ENCODE measurements around the gene RAET1G.

Gene RAET1G

GRCh38 chr6:149936743-149937142, 13.8 kb upstream of the RAET1G start:
- DNase-seq, result no peak
- Histone ChIP-seq H3K9me3 (replicated peaks; ENCODE audit: insufficient read depth, low read length) (no peaks in the 10 kb centered on the region), H3K4me3 (ENCODE audit: low read length) (no peak overlapping the region), H3K36me3 (replicated peaks; ENCODE audit: insufficient read depth, low read length) (no peaks in the 10 kb centered on the region), H3K4me2 (ENCODE audit: low read depth, low read length) (no peak overlapping the region), H3K9me2 (replicated peaks; ENCODE audit: insufficient read depth, low read length) (no peaks in the 10 kb centered on the region), H2AFZ (ENCODE audit: low read length) (no peak overlapping the region), H3K4me1 (ENCODE audit: low read length) (0 out of 2 replicates have a peak, but pooled peaks cover 8% of the 10 kb centered on the region), H3K9ac (ENCODE audit: low read length) (no peak overlapping the region), H4K20me1 (ENCODE audit: insufficient read depth, low read length) (no peaks in the 10 kb centered on the region), H3F3A (ENCODE audit: insufficient read depth, low read length) (no peaks in the 10 kb centered on the region), H3K27ac (ENCODE audit: low read length) (no peak overlapping the region), H3K27me3 (replicated peaks; ENCODE audit: insufficient read depth, low read length) (peaks cover 75% of the 10 kb centered on the region), H3K79me2 (ENCODE audit: low read length) (no peaks in the 10 kb centered on the region)
- TF ChIP-seq EZH2 (optimal IDR thresholded peaks at IDR 0.05; ENCODE audit: low read depth, low read length) (no peak), EZH2phosphoT487 (IDR thresholded peaks at IDR 0.05; ENCODE audit: low read length) (no peak)
- TF ChIP-seq, protein P1, sequence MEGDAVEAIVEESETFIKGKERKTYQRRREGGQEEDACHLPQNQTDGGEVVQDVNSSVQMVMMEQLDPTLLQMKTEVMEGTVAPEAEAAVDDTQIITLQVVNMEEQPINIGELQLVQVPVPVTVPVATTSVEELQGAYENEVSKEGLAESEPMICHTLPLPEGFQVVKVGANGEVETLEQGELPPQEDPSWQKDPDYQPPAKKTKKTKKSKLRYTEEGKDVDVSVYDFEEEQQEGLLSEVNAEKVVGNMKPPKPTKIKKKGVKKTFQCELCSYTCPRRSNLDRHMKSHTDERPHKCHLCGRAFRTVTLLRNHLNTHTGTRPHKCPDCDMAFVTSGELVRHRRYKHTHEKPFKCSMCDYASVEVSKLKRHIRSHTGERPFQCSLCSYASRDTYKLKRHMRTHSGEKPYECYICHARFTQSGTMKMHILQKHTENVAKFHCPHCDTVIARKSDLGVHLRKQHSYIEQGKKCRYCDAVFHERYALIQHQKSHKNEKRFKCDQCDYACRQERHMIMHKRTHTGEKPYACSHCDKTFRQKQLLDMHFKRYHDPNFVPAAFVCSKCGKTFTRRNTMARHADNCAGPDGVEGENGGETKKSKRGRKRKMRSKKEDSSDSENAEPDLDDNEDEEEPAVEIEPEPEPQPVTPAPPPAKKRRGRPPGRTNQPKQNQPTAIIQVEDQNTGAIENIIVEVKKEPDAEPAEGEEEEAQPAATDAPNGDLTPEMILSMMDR (IDR thresholded peaks at IDR 0.05; ENCODE audit: low read length), result no peak

GRCh38 chr6:149935668-149936067, 12.7 kb upstream of the RAET1G start:
- Histone ChIP-seq H2AFZ (ENCODE audit: low read length) (no peak overlapping the region), H3K27ac (ENCODE audit: low read length) (no peak overlapping the region), H3K4me3 (ENCODE audit: low read length) (no peak overlapping the region), H3K9me2 (replicated peaks; ENCODE audit: insufficient read depth, low read length) (no peaks in the 10 kb centered on the region), H3K4me2 (ENCODE audit: low read depth, low read length) (no peak overlapping the region), H3K79me2 (ENCODE audit: low read length) (no peaks in the 10 kb centered on the region), H3K27me3 (replicated peaks; ENCODE audit: insufficient read depth, low read length) (peaks cover 76% of the 10 kb centered on the region), H3F3A (ENCODE audit: insufficient read depth, low read length) (no peaks in the 10 kb centered on the region), H3K36me3 (replicated peaks; ENCODE audit: insufficient read depth, low read length) (no peaks in the 10 kb centered on the region), H3K9ac (ENCODE audit: low read length) (no peak overlapping the region), H3K9me3 (replicated peaks; ENCODE audit: insufficient read depth, low read length) (no peaks in the 10 kb centered on the region), H3K4me1 (ENCODE audit: low read length) (0 out of 2 replicates have a peak, but pooled peaks cover 8% of the 10 kb centered on the region), H4K20me1 (ENCODE audit: insufficient read depth, low read length) (no peaks in the 10 kb centered on the region)
- TF ChIP-seq EZH2 (optimal IDR thresholded peaks at IDR 0.05; ENCODE audit: low read depth, low read length) (no peak), EZH2phosphoT487 (IDR thresholded peaks at IDR 0.05; ENCODE audit: low read length) (no peak)
- TF ChIP-seq, protein P1 (IDR thresholded peaks at IDR 0.05; ENCODE audit: low read length), result no peak
- no peak for DNase-seq

DNA sequence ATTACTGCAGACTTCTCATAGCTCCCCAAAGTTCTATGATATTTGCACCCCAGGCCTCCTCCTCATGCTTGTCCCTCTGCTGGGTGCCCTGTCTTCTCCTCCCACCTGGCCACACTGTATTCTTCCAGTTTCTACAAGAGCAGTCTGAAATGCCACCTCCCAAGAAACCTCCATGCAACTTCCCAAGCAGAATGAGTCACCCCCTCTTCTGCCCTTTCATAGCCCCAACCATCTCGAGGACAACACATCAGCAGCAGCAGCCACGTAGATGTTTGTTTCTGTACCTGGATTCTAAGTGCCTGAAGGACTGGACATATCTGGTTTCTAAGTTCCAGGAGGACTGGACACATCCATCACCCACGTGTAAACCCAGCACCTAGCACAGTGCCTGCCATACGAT, 12.3 kb upstream of the RAET1G start:
- Histone ChIP-seq H3K27me3 (replicated peaks; ENCODE audit: insufficient read depth, low read length) (peaks cover 76% of the 10 kb centered on the region), H3K4me1 (ENCODE audit: low read length) (0 out of 2 replicates have a peak, but pooled peaks cover 8% of the 10 kb centered on the region), H4K20me1 (ENCODE audit: insufficient read depth, low read length) (no peaks in the 10 kb centered on the region), H3K4me2 (ENCODE audit: low read depth, low read length) (no peak overlapping the region), H3K9ac (ENCODE audit: low read length) (no peak overlapping the region), H3K36me3 (replicated peaks; ENCODE audit: insufficient read depth, low read length) (no peaks in the 10 kb centered on the region), H3K4me3 (ENCODE audit: low read length) (no peak overlapping the region), H2AFZ (ENCODE audit: low read length) (no peak overlapping the region), H3K9me2 (replicated peaks; ENCODE audit: insufficient read depth, low read length) (no peaks in the 10 kb centered on the region), H3K9me3 (replicated peaks; ENCODE audit: insufficient read depth, low read length) (no peaks in the 10 kb centered on the region), H3F3A (ENCODE audit: insufficient read depth, low read length) (no peaks in the 10 kb centered on the region), H3K27ac (ENCODE audit: low read length) (no peak overlapping the region), H3K79me2 (ENCODE audit: low read length) (no peaks in the 10 kb centered on the region)
- no peak for DNase-seq
- TF ChIP-seq EZH2 (optimal IDR thresholded peaks at IDR 0.05; ENCODE audit: low read depth, low read length), result no peak
- no peak for TF ChIP-seq EZH2phosphoT487 (IDR thresholded peaks at IDR 0.05; ENCODE audit: low read length)
- TF ChIP-seq, protein P1 (IDR thresholded peaks at IDR 0.05; ENCODE audit: low read length), result no peak

Measured in MM.1S (cell line).